Thoracic aorta (tissue), 2 donors: ENCODE data around the gene RND2. TPM values are rescaled to one million over a fixed set of nuclear protein-coding genes. Genes with fewer than 3 reads are reported as not detected.

ENCODE experiments used
- ATAC-seq: fragments of 150-250 bp; one replicate; pipeline ENCODE4 v1.8.0; 2017; ENCODE audit warnings: low read depth; ENCODE audit not compliant: insufficient number of reproducible peaks, low FRiP score
- DNase-seq: peaks from one replicate; pipeline ENCODE4 v3.0.0-alpha.2; 2020; ENCODE audit warnings: low spot score
- H3K27ac ChIP-seq, 2 donors: fragments of 200-600 bp; sonication (generic); 1 replicate in 1 of 2; 2 replicates in 1 of 2; pipeline ENCODE4 v1.5.1; 2016; ENCODE audit warnings: mild to moderate bottlenecking in 2 of 2, moderate library complexity in 2 of 2
- H3K27me3 ChIP-seq: fragments of 200-600 bp; sonication (generic); replicated peaks from 2 replicates; pipeline ENCODE4 v1.6.0; 2016; ENCODE audit warnings: mild to moderate bottlenecking; ENCODE audit not compliant: insufficient read depth
- H3K36me3 ChIP-seq: fragments of 200-600 bp; sonication (generic); one replicate; pipeline ENCODE4 v1.5.1; 2016
- H3K4me1 ChIP-seq, 2 donors: fragments of 200-600 bp; sonication (generic); 1 replicate in 1 of 2; 2 replicates in 1 of 2; pipeline versions ENCODE4 v1.5.1 to v1.6.0; 2016; ENCODE audit warnings: low read depth in 2 of 2, mild to moderate bottlenecking in 1 of 2; ENCODE audit not compliant: control insufficient read depth in 1 of 2
- H3K4me3 ChIP-seq: fragments of 200-600 bp; sonication (generic); 2 replicates; pipeline ENCODE4 v1.5.1; 2016; ENCODE audit warnings: mild to moderate bottlenecking
- H3K9me3 ChIP-seq: fragments of 200-600 bp; sonication (generic); 2 replicates; pipeline ENCODE4 v1.5.1; 2016
- CTCF ChIP-seq: fragments of 200-600 bp; sonication (generic); IDR thresholded peaks from one replicate; pipeline ENCODE4 v1.5.1; 2019; ENCODE audit warnings: antibody characterized with exemption
- total RNA-seq, 2 donors: library from RNA; depleted of rRNA; stranded (reverse); fragments of >200 nt; gene quantifications; one replicate each; pipeline versions ENCODE4 v1.1.0 to v1.2.3, GENCODE V29; 2016

RND2 gene
- total RNA-seq, 2 donors from 2014 or later, result 0.81 to 2.4 TPM

GRCh38 chr17:43020789-43021740 lies 4.0 kb upstream of the RND2 start:
- Histone ChIP-seq H3K4me1 (peaks cover 15 to 27% of the 10 kb centered on the region in 2 donors), H3K27ac (peak overlapping the region; percentile 71 to 86), H3K4me3 (peak overlapping the region; percentile 100), H3K36me3 (peaks cover 2% of the 10 kb centered on the region), H3K9me3 (no peaks in the 10 kb centered on the region), H3K27me3 (no peaks in the 10 kb centered on the region)
- ATAC-seq (peak; percentile 32), DNase-seq (no peak)
- TF ChIP-seq CTCF, result no peak

- TF ChIP-seq CTCF, result no peak
- ATAC-seq, result peak; percentile 20
These were observed 3.1 kb upstream of the RND2 start, which contains the start of gene VAT1 for GRCh38 chr17:43021741-43022512. Gene VAT1, minus strand, starts transcription at chr17:43022385. Its CDS starts 63 bp downstream, at chr17:43022322.

GRCh38 chr17:43025290-43025657 lies 243 bp downstream of the RND2 start:
- no peaks in the 10 kb centered on the region for H3K27me3 ChIP-seq
- TF ChIP-seq CTCF, result no peak
- H3K9me3 ChIP-seq, result no peaks in the 10 kb centered on the region
- ATAC-seq, result no peak
- H3K4me3 ChIP-seq, result peak overlapping the region; percentile 76
- no peak overlapping the region for H3K27ac ChIP-seq
- H3K36me3 ChIP-seq, result no peaks in the 10 kb centered on the region
- no peak for DNase-seq
- H3K4me1 ChIP-seq, result peaks cover 6 to 17% of the 10 kb centered on the region in 2 donors

More at GRCh38 chr17:43021741-43022512, 3.1 kb upstream of the RND2 start, which contains the start of gene VAT1:
- peaks cover 15 to 27% of the 10 kb centered on the region in 2 donors for H3K4me1 ChIP-seq
- no peaks in the 10 kb centered on the region for H3K9me3 ChIP-seq
- H3K27me3 ChIP-seq, result no peaks in the 10 kb centered on the region
- peak within 1 kb of the TSS; percentile 71 to 86 for H3K27ac ChIP-seq
- no peak for DNase-seq
- peak within 1 kb of the TSS; percentile 100 for H3K4me3 ChIP-seq
- H3K36me3 ChIP-seq, result no peaks in the 10 kb centered on the region

- no peaks in the 10 kb centered on the region for H3K27me3 ChIP-seq
- H3K4me1 ChIP-seq, result peaks cover under 1 to 10% of the 10 kb centered on the region in 2 donors
- DNase-seq, result no peak
- TF ChIP-seq CTCF, result no peak
- peak overlapping the region; percentile 3 to 7 for H3K27ac ChIP-seq
- H3K9me3 ChIP-seq, result no peaks in the 10 kb centered on the region
- no peak for ATAC-seq
- H3K4me3 ChIP-seq, result no peak overlapping the region
- H3K36me3 ChIP-seq, result no peaks in the 10 kb centered on the region
These were observed 921 bp downstream of the RND2 start for GRCh38 chr17:43025766-43026537.
